HuH-7 (cell line): ENCODE results near the gene ARHGAP4.
A peak's percentile ranks its signal among the peaks of the same experiment; 100 is the strongest.

Experiments used
- DNase-seq: peaks from one replicate; pipeline ENCODE4 v3.0.0; 2011; ENCODE audit warnings: low spot score

Gene ARHGAP4

DNA sequence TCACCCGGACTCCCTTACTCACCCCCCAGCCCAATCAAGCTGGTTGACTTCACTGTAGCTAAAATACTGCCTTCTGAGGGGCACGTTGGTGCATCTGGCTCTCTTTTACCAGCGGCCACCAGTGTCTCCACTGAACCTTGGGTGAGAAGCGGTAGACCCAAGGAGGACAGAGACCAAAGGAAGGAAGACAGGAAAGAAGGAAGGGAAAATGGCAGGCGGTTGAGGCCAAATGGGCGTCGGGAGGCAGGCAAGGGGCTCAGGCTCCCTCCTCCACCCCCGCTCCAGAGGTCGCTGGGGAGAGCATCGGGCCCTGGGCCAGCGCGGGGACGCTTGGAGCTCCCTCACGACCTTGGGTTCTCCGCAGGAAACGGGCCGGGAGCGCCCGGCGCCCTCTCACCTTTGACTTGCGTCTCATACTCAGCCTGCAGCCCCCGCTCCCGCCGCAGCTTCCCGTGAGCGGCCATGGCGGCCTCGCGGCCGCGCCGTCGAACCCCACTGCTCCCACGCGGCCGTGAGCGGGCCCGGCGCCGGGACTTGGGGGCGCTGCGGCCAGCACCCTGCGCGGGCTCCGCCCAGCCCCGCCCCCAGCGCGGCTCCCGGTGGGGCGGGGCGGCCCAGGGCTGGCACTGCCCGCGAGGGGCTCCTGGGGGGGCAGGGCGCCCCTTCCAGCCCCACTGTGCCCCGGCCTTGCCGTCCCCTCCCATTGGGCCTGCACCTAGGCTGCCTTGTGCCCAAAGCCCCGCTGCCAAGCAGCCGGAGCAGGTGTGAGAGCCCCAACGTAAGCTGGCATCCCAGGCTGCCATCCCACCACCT is at the start of gene ARHGAP4:
TSS of gene ARHGAP4 (minus strand) at position 526 of the 813 bp plus-strand sequence. CDS start at position 464, 62 bp downstream.
- DNase-seq, result no peak

DNA sequence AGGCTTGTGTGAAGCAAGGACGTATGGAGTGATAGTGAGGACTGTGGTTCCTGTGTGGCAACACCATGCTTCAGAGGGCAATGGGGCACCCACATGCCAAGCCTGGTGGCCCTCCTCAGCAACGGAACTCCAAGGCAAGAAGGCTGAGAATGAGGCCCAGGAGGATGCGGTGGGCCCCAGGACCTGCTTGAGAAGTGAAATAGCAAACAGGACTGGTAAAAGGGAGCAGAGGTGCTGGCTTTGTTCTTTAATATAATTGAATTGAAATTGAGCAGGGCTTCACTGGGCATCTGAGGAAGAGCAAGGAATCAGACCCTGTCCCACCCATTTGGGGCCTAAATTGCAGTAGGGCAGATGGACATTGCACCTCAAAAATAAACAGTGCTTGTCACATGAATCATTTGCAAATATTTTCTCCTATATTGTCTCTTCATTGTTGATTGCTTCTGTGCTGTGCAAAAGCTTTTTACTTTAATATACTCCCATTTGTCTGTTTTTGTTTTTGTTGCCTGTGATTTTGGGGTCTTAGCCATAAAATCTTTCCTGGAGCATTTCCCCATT is 48.7 kb upstream of the ARHGAP4 start:
- DNase-seq, result no peak

DNA sequence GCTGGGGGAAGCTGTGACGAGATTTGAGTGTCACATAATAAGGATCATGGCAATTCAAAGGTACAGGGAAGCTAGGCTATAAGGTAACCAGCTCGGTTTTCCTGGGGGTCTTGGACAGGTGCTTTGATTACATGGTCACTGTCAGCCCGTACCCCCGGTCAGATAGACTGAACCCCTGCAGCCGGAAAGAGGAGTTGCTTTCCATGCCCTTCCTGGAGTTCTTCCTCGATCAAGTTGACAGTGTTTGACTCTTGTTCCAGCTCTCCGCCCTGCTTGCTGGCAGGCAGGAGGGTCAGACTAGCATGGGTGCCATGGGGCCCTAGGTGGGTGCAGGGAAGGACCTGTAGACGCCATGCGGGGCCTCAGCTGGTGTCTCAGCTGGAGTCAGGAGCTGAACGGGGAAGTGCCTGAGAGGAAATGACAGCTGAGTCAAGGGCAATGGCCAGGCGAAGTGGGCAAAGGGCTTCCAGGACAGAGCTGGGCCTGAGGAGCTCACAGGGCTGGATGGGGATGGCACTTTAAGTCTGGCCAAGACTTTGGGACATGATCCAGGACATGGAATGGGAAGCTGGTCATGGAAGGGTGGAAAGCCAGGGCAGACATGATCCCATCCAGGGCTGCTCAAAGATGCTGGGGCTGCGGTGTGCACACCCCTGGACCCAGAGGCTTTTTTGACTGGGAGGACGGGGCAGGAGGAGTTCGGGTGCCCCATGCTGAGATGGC is 48.1 kb upstream of the ARHGAP4 start:
- no peak for DNase-seq

DNA sequence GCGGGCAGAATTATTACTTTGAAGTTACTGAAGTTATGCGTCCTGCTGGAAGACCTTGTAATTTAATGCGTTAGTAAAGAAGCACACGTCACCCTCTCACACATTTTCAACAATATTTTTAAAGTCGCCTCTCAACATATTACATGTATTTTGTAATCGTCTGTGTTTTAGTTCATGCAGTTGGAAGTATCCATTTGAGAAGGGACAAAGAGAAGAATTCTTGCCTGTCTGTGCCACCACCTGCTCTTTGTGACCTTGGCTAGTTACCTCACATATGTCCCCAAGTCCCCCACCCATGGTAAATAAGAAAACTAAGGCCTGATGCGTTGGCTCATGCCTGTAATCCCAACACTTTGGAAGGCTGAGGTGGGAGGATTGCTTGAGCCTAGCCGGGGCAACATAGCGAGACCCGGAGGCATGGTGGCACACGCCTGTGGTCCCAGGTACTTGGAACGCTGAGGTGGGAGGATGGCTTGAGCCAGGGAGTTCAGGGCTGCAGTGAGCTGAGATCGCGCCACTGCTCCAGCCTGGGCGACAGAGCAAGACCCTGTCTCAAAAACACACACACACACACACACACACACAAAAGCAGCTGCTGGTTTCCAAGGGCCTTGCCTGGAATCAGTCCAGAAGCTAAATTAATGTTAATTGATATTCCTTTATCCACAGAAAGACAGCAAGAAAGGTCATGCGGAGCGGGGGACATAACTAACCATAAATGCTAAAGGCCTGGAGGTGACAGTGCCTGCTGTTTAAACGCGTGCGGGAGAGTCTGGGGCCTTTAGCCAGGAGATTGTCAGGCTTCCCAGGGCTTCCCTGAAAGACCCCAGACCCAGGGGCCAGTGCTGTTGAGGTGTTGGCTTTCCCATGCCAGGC is 47.3 kb upstream of the ARHGAP4 start:
- no peak for DNase-seq

DNA sequence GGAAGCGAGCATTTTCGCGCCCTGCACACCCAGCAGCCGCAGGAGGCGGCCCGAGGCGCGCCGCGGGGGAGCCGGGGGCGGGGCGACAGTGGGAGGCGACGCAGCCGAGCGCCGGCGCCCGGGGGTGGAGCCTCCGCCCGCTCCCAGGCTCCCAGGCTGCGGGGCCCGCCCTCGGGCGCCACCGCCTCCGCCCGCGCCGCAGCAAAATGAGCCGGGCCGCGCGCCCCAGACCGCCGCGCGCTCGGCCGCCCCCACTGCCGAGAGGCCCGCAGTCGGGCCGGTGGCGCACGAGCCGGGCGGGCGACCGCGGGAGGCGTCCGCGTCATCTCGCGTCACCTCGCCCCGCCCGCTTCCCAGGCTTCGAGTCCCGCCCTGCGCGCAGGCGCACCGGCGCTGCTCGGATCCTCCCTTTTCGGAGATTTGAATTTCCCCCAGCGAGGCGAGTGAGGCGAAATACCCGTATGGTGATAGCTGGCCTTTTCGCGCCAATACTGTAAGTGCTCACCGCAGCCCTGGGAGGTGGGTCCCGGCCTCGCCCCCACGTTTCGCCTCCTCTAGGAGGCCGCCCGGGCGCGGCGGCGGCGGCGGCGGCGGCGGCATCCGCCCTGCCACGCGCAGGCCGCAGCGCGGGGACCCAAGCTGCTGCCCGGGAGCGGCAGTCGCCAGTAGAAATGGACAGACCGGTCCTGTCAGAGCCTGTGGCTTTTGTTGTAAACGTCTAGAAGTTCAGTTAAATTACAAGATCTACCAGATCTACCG is 46.5 kb upstream of the ARHGAP4 start, which contains the start of gene TMEM187:
TSS of gene TMEM187 (plus strand) at position 387 of the 759 bp plus-strand sequence. CDS start 9,309 bp downstream, outside the sequence.
- peak; percentile 87 for DNase-seq

DNA sequence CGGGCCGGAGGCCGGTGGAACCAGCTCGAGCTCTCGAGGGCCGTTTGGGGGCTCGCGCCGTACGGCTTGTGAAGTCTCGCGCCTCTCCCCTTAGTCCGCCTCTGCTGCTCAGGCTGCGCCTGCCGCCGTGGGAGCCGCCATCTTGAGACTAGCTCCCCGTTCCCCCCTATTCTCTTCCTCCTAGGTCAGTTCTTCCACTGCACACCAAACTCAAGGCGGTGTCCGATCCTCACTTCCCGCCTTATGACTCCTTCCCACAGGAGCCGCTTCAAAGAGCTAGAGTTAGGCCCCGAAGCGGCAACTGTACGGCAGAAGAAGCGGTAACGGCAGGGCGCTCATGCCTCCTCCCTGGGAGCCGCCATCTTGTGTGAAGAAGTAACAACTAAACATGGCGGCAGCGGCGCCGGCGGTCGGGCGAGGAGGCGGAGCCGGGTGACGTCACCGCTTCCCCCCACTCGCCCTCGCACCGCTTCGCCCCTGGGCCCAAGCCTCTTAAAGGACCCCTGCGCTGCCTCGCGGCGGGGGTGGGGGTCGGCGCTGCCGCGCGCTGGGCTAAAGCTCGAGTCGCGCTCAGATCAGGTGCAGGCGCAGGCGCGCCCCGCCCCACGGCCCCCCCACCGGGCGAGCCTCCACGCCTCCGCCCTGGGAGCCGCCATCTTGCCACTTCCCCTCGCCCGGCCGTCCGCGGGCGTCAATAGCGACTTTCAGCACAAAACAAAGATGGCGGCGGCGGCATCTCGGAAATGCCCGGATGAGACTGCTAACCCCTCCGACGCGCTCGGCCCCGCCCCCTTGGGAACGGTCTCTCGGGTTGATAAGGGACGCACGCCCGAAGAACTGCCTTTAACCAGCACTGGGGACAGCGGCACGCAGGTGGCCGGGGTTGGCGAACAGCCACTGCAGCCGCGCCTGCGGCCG is 45.6 kb upstream of the ARHGAP4 start, which contains the start of gene HCFC1:
TSS of gene HCFC1 (minus strand) at position 369 of the 918 bp plus-strand sequence. CDS start 978 bp downstream, outside the sequence.
- peak; percentile 76 for DNase-seq

DNA sequence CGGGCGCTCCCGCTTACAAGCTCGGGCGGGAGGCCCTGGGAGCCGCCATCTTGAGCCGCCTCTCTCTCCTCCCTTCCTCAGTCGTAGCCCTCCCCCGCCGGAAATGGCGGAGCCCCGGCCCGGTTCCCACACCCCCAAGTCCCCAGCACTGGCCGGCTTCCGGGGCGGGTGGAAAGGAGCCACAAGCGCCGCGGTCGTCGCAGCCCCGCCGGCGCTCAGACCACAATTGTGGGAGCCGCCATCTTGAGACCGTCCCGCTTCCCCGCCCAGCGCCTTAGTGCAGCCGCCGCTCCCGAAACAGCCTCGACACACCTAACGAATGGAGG is 45.0 kb upstream of the ARHGAP4 start:
- peak; percentile 83 for DNase-seq

DNA sequence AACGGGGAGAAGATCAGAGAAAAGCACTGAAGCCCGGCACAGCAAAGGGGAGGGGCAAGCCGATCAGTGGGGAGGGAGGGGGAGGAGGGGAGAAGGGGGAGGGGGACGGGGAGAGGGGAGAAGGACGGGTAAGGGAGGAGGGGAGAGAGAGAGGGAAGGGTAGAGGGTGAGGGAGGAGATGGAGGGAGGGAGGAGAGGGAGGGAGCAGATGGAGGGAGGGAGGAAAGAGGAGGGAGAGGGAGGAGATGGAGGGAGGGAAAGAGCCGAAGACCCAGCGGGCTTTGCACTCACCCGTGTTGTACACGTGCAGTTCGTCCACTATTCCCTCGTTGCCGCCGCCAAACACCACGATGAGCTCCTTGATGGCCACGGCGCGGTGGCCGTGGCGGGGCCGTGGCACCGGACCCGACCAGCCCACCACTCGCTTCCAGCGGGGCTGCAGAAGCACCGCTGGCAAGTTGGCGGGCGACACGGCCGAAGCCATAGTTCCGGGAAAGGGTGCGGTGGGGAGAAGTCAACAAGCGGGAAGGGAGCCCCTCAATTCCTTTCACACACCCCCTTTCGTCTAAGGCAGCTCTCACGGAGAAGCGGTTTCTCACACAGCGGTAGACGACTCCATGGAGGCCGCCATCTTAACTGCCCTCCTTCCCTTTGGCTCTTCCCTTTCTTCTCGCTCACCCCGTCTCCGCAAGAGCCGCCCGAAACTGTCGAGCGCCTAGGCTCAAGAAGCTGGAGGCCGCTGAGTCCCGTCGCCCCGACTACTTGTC is 44.5 kb upstream of the ARHGAP4 start:
- peak; percentile 45 for DNase-seq

DNA sequence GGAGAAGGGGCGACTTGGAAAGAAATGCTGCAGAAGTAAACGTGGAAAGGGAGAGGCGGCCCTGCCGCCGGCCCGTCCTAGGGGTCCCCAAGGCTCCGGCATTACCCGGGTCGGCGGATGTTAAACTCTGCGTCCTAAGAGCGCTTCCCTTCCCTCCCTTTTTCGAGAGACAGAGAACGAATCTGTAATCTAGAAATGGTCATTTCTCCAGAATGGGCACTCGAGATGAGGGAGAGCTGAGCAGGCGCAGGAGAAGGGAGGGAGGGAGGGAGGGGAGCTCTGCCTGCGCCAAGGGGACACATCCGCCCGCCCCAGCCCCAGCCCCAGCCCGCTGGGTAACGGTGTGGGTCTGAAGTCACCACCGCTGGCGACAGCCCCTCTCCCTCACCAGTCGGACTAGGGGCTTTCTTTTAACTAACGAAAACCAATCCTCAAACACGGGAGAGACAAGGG is 43.9 kb upstream of the ARHGAP4 start:
- DNase-seq, result no peak

DNA sequence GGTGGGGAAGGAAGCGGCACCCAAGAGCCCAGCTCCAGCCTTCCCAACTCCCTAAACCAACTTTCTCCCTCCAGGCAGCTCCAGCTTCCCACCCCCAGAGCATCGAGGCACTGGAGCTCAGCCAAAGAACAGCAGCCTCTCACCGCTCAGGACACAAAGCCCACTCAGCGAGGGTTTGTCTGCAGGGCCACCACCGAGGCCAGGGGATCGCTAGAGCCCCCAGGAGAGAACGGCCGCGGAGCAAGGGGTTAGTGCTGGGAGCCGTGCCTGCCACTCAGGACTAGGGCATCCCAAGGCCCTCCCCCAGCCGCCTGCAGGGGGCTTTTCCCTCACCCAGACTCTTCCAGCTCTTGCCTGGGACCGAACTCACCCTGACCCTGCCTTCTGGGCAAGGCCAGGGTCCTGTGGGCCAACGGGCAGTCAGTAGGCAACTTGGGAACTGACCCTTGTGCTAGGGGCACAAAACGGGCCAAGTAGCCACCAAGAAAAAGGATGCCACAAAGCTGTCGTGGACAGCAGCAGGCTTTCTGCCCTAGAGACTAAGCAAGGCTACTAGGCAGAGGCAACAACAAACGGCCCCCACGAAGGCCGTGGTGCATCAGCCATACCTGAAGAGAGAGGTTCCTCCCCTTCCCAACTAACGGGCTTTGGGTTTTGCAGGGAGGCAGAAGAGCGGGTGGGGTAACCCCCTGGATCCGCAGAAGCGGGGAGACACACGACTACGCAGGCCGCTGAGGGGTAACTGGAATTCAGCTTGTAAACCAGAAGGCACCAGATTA is 43.2 kb upstream of the ARHGAP4 start:
- DNase-seq, result no peak

DNA sequence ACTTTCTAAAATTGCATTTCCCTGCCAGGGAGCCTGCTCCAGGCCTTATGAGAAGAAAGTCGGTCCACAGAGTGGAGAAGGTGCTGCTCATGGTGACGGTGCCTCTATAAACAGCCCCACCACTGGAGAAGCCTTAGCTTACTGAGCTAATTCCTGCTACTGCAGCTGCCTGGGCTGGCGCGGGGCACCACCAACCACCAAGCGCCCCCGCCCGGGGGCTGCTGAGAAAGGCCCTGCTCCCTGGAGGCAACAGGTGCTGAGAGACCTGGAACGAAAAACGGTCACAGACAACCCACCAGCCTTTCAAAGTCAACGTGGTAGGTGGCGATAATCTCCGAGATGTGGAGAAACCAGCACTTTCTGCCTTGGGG is 42.7 kb upstream of the ARHGAP4 start:
- DNase-seq, result no peak

DNA sequence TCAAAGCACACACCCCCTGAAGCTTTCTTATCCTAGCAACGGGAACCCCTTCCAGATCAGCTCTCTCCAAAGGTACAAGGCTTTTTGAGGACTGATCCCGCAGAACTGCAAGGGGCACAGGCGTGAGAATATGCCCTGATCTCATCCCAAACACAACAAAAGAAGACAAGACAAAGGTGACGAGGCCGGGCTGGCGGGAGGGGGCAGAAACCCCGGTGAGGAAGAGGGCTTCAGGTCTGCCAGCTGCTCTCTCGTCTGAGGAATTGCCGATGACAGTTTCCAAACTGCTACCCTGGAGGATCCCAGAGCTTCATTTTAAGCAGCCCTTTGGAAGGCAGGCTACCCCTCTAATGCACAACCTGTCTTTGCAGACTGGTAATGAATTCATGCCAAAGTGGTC is 42.2 kb upstream of the ARHGAP4 start:
- no peak for DNase-seq

DNA sequence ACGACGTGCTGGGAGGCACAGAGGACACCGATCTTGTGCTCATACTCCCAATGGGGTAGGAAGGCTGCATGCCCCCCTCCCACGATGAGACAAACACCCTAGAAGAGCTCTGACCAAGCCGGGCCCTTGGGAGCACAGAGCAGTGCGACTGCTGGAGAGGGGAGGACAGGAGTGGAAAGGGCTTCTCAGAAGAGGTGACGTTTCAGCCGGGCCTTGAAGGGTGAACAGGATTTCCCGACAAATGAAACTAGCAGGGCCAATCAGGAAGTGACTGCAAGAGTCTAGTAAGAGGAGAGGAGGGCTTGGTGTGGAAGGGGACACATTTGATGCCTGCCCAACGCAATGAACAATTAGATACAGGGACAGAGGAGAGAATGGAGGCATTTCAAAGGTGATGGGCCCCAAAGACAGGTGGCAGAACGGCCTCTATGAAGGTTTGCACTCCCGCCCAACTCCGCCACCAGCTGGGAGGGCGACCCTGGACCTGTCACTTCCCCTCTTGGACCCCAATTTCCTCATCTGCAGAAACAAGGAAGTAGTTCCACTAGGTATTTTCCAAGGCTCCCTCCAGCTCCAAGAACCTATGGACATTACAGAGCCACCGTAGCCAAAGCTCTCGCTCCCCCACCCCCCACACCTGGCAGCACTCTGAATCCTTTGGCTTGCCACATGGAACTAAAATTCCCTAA is 41.6 kb upstream of the ARHGAP4 start:
- DNase-seq, result no peak

DNA sequence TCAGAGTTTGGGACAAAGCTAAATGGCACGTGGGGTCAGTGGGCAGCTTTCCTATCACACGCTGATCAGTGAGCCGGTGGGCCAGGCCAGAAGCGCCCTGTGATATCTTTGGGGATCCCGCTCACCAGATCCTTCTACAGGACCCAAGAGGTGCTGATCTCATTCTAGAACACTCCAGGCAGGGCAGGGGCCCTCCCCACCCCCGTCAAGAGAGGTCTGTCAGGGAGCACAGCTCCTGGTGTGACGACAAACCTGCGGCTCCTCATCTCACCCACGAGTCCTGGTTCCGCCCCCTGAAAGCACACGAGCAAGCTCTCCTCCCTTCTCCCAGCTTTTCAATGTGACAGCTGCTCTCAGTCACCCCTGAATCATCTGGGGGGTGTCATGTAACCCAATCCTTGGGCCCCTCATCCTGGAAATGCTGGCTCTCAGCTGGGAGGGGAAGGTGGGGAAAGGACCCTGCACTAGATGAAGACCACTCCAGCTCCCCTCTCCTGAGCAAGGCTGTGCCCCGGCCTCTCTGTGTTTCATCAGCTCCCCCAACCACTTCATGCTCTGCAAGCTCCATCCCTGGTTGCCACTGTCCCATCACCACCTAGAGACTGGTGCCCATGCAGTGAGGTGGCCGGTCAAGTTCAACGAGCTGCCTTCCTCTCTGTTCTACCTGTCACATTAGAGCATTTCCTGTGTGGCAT is 40.9 kb upstream of the ARHGAP4 start:
- no peak for DNase-seq

DNA sequence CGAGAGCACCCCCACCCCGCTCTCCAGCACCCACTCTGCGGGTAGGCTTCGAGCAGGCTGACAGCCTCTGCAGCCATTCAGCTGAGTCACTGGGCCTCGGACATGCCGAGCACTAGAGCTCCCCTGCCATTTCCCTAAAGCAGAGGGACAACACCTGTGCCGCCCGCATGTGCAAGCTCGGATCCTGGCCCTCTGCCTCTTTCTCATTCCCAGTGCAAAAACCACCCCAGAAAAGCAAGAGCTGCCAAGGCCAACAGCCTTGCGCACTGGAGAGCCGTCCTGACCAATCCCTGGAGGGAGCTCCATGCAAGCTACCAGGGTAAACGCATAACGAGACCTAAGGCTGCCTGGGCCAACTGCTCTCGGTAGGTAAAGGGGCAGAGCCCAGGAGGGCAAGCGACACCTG is 40.2 kb upstream of the ARHGAP4 start:
- no peak for DNase-seq

DNA sequence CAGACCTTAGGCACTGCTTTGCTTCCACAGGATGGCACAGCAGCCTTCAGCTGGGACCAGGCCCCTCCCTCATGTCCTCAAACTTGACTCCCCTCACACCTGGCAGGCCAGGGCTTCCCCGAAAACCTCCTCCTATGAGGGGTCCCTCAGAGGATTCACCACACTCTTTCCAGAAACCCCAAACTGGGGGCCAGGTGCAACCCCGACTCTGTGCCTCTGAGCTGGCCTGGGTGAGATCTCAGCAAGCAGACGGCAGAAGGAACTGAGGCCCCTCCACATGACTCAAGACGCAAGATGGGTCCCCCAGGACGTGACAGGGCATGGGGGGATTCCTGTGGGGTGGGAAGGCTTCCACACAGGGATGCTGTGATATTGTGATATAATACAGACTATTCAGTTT is 39.3 kb upstream of the ARHGAP4 start:
- no peak for DNase-seq

DNA sequence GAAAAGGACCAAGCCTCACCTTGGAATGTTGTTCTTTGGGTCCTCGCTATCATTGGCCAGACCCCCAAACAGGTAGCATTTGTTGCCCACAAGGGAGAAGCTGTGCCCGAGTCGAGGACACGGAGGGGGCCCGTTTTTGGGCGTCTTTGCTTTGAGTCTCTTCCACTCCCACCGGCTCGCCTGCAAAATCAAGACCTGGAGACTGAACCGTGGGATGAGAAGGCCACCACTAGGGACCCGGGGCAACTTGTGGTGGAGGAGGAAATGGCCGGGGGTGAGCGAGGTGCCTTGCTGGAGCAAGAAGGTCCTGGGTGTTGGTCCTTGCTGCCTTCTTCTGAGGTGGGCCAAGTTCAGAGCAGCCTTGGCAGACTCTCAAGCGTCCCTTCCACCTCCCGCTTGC is 38.0 kb upstream of the ARHGAP4 start:
- no peak for DNase-seq
